Lower leg skin (tissue), 3 donors: ENCODE measurements around the gene CCBE1.

ENCODE experiments used
- POLR2A ChIP-seq, 2 donors: fragments of 450-650 bp; IDR thresholded peaks; one replicate each; pipeline ENCODE4 v1.6.1; 2016 to 2017; ENCODE audit warnings: antibody characterized with exemption in 2 of 2, mild to moderate bottlenecking in 1 of 2, moderate library complexity in 1 of 2
- TF ChIP-seq, protein P1 (sequence below), 3 donors: fragments of 450-650 bp; IDR thresholded peaks; one replicate each; pipeline ENCODE4 v1.5.1; 2016; ENCODE audit warnings: antibody characterized with exemption in 3 of 3, mild to moderate bottlenecking in 3 of 3, moderate library complexity in 2 of 3

DNA sequence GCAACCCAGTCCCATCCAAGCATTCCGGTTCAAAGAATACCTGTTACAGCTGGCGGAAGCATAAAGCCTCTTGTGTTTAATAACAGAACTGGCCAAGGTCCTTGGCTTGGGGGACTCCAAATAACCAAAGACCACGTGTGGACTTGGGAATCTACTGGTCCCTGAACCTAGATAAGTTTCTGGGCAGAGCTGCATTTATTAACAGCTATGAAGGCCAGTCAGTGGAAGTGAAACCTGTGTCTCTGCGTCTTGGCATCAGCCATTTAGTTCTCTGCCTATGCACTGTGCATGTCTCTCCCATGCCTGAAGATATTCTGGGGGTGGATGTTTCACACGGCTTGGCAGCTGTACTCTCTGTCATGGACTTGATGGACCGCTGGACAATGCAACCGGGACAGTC is 137.7 kb downstream of the CCBE1 start:
- TF ChIP-seq POLR2A (IDR thresholded peaks at IDR 0.05) = no peak
- TF ChIP-seq, protein P1, sequence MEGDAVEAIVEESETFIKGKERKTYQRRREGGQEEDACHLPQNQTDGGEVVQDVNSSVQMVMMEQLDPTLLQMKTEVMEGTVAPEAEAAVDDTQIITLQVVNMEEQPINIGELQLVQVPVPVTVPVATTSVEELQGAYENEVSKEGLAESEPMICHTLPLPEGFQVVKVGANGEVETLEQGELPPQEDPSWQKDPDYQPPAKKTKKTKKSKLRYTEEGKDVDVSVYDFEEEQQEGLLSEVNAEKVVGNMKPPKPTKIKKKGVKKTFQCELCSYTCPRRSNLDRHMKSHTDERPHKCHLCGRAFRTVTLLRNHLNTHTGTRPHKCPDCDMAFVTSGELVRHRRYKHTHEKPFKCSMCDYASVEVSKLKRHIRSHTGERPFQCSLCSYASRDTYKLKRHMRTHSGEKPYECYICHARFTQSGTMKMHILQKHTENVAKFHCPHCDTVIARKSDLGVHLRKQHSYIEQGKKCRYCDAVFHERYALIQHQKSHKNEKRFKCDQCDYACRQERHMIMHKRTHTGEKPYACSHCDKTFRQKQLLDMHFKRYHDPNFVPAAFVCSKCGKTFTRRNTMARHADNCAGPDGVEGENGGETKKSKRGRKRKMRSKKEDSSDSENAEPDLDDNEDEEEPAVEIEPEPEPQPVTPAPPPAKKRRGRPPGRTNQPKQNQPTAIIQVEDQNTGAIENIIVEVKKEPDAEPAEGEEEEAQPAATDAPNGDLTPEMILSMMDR (IDR thresholded peaks at IDR 0.05) = no peak
